Thyroid gland (tissue), 4 donors: ENCODE data around the gene TIAM1.

Experiments used
- POLR2A ChIP-seq, 2 donors: fragments of 450-650 bp; IDR thresholded peaks; one replicate each; pipeline ENCODE4 v1.6.1; 2017; ENCODE audit warnings: antibody characterized with exemption in 2 of 2, mild to moderate bottlenecking in 2 of 2, moderate library complexity in 1 of 2
- TF ChIP-seq, protein P1 (sequence below), 6 experiments: fragments of 200-600 bp in 3 of 6; fragments of 450-650 bp in 3 of 6; sonication (generic) in 3 of 6; IDR thresholded peaks; one replicate each; pipeline ENCODE4 v1.5.1; 2016 to 2019; ENCODE audit warnings: antibody characterized with exemption in 6 of 6, mild to moderate bottlenecking in 2 of 6, inconsistent platforms in 1 of 6, moderate library complexity in 1 of 6

DNA sequence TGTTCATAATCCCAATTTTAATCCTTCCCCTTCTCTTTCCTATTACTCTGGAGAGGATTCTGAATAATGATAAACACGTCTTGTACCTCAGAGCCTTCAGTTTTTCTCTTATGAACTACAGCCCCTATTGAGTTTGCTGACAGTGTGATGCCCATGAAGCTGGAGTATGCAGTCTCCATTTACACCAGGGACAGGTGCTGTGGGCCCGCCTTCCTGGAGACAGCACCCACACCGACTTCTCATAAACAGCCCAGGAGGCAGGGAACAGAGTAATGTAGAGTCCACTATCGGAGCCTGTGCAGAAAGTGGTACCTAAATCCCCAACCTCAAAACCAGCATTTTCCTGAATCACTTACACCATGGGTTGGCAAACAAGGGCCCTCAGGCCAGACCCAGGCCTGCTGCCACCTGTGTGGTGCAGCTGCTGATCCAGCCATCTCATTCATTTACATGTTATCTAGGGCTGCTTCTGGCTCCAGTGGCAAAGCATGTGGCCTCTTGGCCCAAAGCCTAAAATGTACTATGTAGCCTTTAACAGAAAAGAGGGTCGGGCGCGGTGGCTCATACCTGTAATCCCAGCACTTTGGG is 210.7 kb downstream of the TIAM1 start:
- TF ChIP-seq, protein P1, sequence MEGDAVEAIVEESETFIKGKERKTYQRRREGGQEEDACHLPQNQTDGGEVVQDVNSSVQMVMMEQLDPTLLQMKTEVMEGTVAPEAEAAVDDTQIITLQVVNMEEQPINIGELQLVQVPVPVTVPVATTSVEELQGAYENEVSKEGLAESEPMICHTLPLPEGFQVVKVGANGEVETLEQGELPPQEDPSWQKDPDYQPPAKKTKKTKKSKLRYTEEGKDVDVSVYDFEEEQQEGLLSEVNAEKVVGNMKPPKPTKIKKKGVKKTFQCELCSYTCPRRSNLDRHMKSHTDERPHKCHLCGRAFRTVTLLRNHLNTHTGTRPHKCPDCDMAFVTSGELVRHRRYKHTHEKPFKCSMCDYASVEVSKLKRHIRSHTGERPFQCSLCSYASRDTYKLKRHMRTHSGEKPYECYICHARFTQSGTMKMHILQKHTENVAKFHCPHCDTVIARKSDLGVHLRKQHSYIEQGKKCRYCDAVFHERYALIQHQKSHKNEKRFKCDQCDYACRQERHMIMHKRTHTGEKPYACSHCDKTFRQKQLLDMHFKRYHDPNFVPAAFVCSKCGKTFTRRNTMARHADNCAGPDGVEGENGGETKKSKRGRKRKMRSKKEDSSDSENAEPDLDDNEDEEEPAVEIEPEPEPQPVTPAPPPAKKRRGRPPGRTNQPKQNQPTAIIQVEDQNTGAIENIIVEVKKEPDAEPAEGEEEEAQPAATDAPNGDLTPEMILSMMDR (IDR thresholded peaks at IDR 0.05) = no peak
- no peak for TF ChIP-seq POLR2A (IDR thresholded peaks at IDR 0.05)
